T-helper 2 cell treated with Interferon-gamma antibody and Interleukin-4, amounts not matched to agents 5 μg/mL and 100 μg/mL, for 36 hours (primary cell): ENCODE data around the gene KMT5C.

Experiments
- DNase-seq: peaks from one replicate; pipeline ENCODE4 v3.0.0; 2021; ENCODE audit warnings: low spot score
- H3K27ac Mint-ChIP-seq: one replicate; pipeline ENCODE4 v1.8.0; 2021; ENCODE audit warnings: mild to moderate bottlenecking, mixed read lengths
- H3K27me3 Mint-ChIP-seq: one replicate; pipeline ENCODE4 v1.8.0; 2021; ENCODE audit warnings: low read depth, mixed read lengths
- H3K36me3 Mint-ChIP-seq: one replicate; pipeline ENCODE4 v1.8.0; 2021; ENCODE audit warnings: low read depth, mixed read lengths
- H3K4me1 Mint-ChIP-seq: one replicate; pipeline ENCODE4 v1.8.0; 2021; ENCODE audit warnings: low read depth, mixed read lengths
- H3K4me3 Mint-ChIP-seq: one replicate; pipeline ENCODE4 v1.8.0; 2022; ENCODE audit warnings: mild to moderate bottlenecking, moderate library complexity, mixed read lengths
- H3K9me3 Mint-ChIP-seq: one replicate; pipeline ENCODE4 v1.8.0; 2021; ENCODE audit warnings: mixed read lengths

Gene KMT5C

DNA sequence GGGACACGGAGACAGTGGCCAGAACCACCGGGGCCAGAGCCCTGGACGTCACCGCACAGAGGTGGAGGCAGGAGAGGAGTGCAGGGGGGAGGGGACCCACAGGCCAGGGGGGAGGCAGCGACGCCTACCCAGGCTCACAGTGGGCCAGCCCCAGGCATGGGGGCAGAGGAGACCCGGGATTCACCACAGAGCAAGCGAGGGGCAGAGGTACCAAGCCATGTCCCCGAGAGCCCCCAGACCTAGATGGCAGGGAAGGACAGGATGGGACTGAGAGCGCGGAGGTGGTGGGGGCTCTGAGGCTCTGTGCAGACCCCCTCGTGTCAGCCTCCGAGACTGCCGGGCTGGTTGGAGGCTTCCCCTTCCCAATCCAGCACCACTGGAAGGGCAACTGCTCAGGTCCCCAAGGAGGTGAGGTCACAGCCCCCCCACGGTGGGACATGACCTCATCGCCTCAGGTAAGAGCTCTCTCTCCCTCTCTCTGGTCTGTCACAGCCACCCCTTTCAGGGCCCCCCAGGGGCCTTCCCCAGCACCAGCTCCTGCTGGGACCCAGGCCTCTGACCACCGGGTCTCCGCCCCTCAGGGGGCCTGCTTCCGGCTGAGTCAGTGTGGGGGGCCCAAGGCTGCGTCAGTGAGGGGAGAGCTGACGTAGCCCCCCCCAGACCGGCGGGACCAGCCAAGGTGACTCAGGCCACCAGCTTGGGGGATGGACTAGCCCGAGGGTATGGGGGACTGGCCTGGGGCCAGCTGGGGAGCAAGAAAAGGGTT, 32.8 kb downstream of the KMT5C start:
- no peak for DNase-seq
- peaks cover 44% of the 10 kb centered on the region for H3K27me3 Mint-ChIP-seq
- no peaks in the 10 kb centered on the region for H3K4me1 Mint-ChIP-seq
- no peaks in the 10 kb centered on the region for H3K36me3 Mint-ChIP-seq
- no peak overlapping the region for H3K27ac Mint-ChIP-seq
- H3K9me3 Mint-ChIP-seq: no peaks in the 10 kb centered on the region
- no peak overlapping the region for H3K4me3 Mint-ChIP-seq

DNA sequence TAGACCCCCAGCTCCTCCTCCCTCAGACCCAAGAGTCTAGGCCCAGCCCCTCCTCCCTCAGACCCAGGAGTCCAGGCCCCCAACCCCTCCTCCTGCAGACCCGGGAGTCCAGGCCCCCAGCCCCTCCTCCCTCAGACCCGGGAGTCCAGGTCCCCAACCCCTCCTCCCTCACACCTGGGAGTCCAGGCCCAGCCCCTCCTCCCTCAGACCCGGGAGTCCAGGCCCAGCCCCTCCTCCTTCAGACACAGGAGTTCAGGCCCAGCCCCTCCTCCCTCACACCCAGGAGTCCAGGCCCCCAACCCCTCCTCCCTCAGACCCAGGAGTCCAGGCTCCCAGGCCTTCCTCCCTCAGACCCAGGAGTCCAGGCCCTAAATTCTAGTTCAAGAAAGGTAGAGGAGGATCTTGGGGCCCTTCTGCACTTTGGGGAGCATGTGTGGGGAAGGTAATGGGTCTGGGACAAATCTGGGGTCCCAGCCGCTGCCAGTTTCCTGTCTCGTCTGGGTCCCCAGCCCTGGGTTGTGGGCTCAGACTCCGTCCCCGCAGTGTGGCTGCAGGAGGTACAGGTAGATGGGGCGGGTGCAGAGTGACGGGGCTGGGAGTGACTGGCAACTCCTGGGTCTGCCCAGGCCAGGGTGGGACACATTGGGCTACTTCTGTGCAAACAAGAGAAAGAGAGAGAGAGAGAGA, 33.8 kb downstream of the KMT5C start:
- Mint-ChIP-seq H3K9me3 (no peaks in the 10 kb centered on the region), H3K4me3 (no peak overlapping the region), H3K27me3 (peaks cover 36% of the 10 kb centered on the region), H3K36me3 (no peaks in the 10 kb centered on the region), H3K27ac (no peak overlapping the region), H3K4me1 (no peaks in the 10 kb centered on the region)
- no peak for DNase-seq

DNA sequence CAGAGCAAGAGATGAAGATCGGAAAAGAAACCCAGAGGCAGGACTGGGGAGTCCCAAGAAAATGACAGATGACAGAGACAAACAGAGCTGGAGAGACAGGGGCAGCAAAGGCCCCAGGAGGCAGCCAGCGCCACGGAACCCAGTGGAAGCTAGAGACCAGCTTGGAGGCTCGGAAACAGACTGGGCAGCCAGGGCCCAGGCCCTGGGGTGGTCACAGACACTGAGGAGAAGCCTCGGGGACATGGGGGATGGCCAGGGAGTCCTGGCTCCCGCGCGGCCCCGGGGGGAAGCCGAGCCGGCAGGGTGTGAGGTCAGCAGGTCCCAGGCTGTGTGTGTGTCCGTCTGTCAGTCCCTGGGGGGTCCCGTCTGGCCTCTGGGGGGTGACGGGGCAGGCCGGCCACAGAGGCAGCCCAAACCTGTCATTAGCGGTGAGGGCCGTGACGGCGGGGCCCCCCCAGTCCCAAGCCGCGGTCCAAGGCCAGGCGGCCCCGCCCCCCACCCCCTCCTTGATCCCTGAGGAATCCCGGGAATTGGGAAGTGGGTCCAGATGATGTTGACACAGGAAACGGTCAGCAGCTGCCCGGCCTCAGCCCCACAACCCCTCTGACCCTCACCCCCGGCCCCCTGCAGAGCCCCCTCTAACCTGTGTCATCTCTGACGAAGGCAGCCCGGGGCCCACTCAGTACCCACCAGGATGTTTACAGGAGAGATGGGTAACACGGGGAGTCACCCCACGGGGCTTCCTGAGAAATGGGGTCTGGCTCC, 34.5 kb downstream of the KMT5C start:
- H3K27ac Mint-ChIP-seq: no peak overlapping the region
- H3K4me3 Mint-ChIP-seq: no peak overlapping the region
- no peaks in the 10 kb centered on the region for H3K36me3 Mint-ChIP-seq
- H3K27me3 Mint-ChIP-seq: peaks cover 31% of the 10 kb centered on the region
- no peaks in the 10 kb centered on the region for H3K9me3 Mint-ChIP-seq
- DNase-seq: no peak
- no peaks in the 10 kb centered on the region for H3K4me1 Mint-ChIP-seq

DNA sequence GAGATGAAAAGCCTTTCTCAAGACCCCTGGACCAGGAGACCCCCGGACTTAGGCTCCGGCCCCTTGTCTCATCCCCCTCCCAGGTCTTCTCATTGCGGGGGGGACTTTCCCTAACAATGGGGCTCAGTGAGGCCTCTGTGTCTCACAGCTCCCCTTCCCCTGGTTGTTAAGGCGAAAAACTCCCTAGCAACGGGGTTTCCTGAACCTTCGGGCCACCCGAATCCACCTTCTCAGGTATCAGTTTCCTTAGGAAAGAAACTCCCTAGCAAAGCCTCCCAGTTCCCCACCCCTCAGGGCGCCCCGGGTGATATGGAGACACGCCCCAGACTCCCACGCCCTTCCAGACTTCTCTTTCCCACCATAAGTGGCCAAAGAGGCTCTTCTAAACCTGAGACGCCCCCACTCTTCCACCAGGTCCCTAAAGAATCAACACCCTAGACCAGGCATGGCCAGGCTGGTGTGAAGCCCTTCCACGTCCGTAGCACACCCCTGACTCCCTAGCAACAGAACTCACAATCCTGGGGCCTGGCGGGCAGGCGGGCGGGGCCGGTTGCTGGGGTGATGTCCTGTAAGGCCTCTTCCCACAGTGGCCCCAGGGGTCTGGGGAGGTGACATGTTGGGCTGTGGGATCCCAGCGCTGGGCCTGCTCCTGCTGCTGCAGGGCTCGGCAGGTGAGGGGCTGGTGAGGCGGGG, 36.7 kb downstream of the KMT5C start, which contains the start of gene TMEM190:
TMEM190 (plus strand) TSS at position 586 of the 693 bp plus-strand sequence; CDS start at position 614, 28 bp downstream.
- peaks cover 15% of the 10 kb centered on the region for H3K27me3 Mint-ChIP-seq
- H3K36me3 Mint-ChIP-seq: peaks cover under 1% of the 10 kb centered on the region
- H3K9me3 Mint-ChIP-seq: no peaks in the 10 kb centered on the region
- DNase-seq: no peak
- H3K4me3 Mint-ChIP-seq: no peak within 1 kb of the TSS
- H3K27ac Mint-ChIP-seq: no peak within 1 kb of the TSS
- no peaks in the 10 kb centered on the region for H3K4me1 Mint-ChIP-seq

DNA sequence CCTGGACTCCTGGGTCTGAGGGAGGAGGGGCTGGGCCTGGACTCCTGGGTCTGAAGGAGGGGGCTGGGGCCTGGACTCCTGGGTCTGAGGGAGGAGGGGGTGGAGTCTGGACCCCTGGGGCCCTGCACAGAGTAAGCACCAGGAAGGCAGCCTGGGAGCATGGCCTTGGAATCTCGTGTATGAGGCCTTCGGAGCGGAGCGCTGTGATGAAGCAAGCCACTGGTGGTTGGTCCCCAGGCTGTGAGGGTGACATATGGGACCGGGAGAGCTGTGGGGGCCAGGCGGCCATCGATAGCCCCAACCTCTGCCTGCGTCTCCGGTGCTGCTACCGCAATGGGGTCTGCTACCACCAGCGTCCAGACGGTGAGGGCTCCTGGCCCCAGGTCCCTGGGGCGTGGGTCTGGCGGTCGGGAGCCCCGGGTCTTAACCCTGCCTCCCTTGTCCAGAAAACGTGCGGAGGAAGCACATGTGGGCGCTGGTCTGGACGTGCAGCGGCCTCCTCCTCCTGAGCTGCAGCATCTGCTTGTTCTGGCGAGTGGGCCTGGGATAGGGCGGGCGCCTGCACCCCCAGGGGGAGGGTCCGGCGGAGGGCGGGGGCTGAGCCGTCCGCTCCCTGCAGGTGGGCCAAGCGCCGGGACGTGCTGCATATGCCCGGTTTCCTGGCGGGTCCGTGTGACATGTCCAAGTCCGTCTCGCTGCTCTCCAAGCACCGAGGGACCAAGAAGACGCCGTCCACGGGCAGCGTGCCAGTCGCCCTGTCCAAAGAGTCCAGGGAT, 37.9 kb downstream of the KMT5C start:
- Mint-ChIP-seq H3K27ac (no peak overlapping the region), H3K9me3 (no peaks in the 10 kb centered on the region), H3K4me1 (peaks cover 9% of the 10 kb centered on the region), H3K27me3 (peaks cover 7% of the 10 kb centered on the region), H3K4me3 (no peak overlapping the region), H3K36me3 (peaks cover 11% of the 10 kb centered on the region)
- no peak for DNase-seq

DNA sequence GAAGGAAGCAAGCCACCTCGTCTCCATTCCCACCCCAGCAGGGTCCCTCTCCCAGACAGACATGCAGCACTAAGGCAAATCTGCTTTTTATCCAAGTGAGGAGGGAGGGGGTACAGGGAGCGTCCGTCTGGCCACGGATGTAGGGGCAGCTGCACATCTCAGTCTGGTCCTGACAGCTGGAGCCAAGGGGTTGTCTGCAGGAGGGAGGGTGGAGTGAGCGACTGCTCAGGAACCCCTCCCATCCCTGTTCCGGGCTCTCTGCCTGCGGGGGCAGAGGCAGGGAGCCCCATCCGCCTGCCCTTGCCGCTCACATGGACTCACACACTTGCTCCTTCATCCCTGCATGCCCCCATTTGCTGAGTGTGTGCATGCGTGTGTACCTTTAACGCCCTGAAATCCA, 39.5 kb downstream of the KMT5C start:
- no peak for DNase-seq
- no peak overlapping the region for H3K27ac Mint-ChIP-seq
- peaks cover 14% of the 10 kb centered on the region for H3K4me1 Mint-ChIP-seq
- no peaks in the 10 kb centered on the region for H3K27me3 Mint-ChIP-seq
- H3K9me3 Mint-ChIP-seq: no peaks in the 10 kb centered on the region
- H3K36me3 Mint-ChIP-seq: peaks cover 11% of the 10 kb centered on the region
- H3K4me3 Mint-ChIP-seq: no peak overlapping the region

DNA sequence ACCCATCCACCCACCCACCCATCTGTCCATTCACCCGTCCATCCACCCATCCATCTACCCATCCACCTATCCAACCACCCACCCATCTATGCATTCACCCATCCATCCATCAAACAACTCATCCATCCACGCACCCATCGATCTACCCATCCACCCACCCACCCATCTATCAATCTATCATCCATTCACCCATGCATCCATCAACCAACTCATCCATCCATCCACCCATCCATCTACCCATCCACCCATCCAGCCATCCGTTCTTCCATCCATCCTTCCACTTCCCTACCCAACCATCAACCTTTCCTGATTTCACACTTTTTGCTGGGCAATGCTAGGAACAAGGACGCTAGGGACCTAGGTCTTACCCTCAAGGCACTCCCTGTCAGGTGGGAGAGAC, 42.3 kb downstream of the KMT5C start:
- Mint-ChIP-seq H3K9me3 (no peaks in the 10 kb centered on the region), H3K27me3 (no peaks in the 10 kb centered on the region), H3K4me3 (peak overlapping the region; percentile 90), H3K27ac (peak overlapping the region; percentile 69), H3K36me3 (peaks cover 27% of the 10 kb centered on the region), H3K4me1 (peaks cover 27% of the 10 kb centered on the region)
- DNase-seq: no peak

DNA sequence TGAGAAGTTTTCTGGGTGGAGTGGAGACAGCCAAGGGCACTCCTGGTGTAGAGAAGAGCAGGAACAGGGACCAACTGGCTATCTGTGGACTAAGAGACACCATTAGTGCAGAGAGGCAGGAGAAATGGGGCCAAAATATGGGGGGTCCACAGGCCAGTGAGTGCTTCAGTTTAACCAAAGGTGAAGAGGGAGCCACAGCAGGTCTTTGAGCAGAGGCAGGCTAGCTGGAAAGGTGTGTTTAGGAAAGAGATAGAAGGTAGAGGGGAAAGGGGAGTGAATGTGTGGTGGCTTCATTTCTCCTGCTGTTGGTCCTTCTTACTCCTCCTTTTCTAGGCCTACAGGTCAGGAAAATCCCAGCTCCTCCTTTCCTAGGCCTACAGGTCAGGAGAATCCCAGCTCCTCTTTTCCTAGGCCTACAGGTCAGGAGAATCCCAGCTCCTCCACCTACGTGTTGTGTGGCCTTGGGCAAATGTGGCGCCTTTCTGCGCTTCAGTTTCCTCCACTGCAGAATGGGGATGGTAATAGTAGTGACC, 42.9 kb downstream of the KMT5C start:
- H3K4me3 Mint-ChIP-seq: peak overlapping the region; percentile 90
- peaks cover 32% of the 10 kb centered on the region for H3K4me1 Mint-ChIP-seq
- H3K9me3 Mint-ChIP-seq: no peaks in the 10 kb centered on the region
- H3K27me3 Mint-ChIP-seq: no peaks in the 10 kb centered on the region
- DNase-seq: no peak
- H3K36me3 Mint-ChIP-seq: peaks cover 33% of the 10 kb centered on the region
- H3K27ac Mint-ChIP-seq: peak overlapping the region; percentile 92

DNA sequence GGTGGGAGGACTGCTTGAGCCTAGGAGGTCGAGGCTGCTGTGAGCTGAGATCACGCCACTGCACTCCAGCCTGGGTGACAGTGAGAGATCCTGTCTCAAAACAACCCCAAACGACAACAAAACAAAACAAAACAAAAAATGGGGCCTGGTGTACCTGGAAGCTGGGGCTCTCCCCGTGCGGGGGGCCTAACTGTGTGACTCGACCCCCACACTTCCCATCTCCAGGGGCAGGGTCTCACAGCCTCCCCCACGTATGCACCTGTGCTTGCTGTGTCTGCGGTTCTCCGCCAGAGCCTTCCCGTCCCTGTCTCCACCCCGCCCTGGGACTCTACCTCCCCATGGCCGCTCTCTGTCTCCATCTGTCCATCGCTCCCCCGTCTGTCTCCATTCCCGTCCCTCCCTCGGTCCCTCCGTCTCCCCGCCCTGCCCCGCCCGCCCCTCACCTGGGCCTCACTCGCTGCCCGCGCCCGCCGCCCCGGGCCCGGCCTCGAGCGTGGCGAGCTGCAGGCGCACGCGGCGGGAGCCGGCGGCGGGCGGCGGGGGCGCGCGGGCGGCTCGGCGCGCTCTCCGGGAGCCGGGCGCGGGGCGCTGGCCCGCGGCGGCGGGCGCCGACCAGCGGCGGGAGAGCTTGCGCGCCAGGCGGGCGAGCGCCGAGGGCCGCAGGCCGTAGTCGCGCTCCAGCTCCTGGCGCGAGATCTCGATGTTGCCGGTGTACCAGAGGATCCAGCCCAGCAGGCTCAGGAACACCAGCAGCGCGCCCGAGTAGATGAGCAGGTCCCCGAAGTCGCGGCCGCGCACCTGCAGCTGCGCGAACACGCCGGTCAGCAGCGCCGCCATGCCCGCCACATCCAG, 43.8 kb downstream of the KMT5C start:
- Mint-ChIP-seq H3K4me1 (peaks cover 33% of the 10 kb centered on the region), H3K36me3 (peaks cover 41% of the 10 kb centered on the region), H3K4me3 (peak overlapping the region; percentile 90), H3K9me3 (no peaks in the 10 kb centered on the region), H3K27ac (peak overlapping the region; percentile 92), H3K27me3 (no peaks in the 10 kb centered on the region)
- peak; percentile 47 for DNase-seq

DNA sequence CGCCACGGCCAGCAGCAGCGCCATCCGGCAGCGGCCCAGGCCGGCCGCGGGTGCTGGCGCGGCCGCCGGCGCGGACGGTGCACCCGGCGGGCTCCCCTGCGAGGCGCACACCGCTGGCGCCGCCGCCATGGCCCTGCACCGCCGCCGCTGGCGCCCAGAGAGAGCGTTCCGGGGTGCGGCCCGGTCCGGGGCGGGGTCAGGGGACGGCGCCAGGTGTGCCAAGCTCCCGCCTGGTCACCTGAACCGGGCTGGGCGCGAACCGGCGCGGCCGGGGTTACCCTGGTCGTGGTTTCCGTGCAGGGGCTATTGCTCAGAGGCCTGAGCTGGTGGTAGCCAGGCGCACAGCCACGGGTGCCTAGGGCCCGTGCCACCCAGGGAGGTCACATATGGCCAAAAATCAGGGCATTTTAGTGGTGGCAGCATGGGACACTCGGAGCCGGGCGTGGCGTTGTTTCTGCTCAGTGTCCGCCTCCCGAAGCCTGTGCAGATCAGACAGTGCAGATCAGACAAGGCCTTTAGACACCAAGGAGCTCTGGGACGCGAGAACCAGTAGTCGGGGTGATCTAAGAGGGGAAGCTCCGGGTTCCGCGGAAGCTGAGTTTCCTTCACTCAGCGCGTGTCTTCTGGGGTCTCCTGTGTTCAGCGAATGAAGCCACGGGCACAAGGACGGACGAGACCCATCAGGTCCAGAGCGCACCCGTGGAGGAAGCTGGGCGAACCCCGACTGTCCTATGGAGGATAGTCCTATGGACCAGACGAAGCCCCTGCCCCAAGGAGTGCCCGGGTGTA, 44.6 kb downstream of the KMT5C start, which contains the start of gene TMEM238:
TMEM238 (minus strand) TSS at position 162 of the 789 bp plus-strand sequence; CDS start at position 129, 33 bp downstream.
- peaks cover 33% of the 10 kb centered on the region for H3K4me1 Mint-ChIP-seq
- H3K4me3 Mint-ChIP-seq: peak within 1 kb of the TSS; percentile 99
- H3K27me3 Mint-ChIP-seq: no peaks in the 10 kb centered on the region
- H3K9me3 Mint-ChIP-seq: no peaks in the 10 kb centered on the region
- H3K27ac Mint-ChIP-seq: peak within 1 kb of the TSS; percentile 98
- peak; percentile 49 for DNase-seq
- H3K36me3 Mint-ChIP-seq: peaks cover 47% of the 10 kb centered on the region

DNA sequence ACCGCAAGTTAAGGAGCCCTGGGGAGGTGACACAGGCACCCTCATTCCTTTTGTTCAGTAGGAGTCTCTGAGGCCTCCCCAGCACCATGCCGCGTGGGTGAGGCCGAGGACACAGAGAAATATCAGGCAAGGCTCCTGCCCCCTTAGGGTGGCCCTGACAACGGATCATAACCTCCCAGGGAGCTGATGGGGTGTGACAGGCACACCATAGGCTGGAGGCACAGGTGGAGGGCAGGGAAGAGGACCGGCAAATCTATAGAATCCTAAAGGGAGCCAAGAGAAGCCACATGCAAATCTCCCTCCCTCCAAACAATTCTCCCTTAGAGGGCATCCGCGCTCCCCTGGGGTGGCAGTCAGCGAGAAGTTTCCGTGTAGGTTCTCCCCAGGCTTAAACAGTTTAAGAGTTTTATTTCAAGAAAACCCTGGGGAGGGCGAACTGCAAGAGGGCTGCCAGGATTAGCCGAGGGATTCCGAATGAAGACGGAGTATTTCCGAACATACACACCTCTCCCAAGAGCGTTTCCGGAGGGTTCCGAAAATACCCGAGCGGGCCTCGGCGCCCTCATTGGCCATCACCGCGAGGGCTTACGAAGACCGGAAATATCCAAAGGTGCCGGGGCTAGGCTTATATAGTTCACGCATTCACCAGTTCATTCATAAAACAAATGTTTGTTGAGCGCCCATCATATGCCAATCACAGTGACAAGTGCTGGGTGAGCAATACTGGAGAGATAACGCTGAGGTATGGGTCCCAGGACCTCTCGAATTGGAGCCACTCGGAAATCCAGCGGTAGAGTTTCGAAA, 45.4 kb downstream of the KMT5C start:
- H3K36me3 Mint-ChIP-seq: peaks cover 54% of the 10 kb centered on the region
- peaks cover 37% of the 10 kb centered on the region for H3K4me1 Mint-ChIP-seq
- peak; percentile 94 for DNase-seq

More for the DNA sequence above, 45.4 kb downstream of the KMT5C start:
- no peaks in the 10 kb centered on the region for H3K9me3 Mint-ChIP-seq
- H3K4me3 Mint-ChIP-seq: peak overlapping the region; percentile 99
- H3K27ac Mint-ChIP-seq: peak overlapping the region; percentile 98
- no peaks in the 10 kb centered on the region for H3K27me3 Mint-ChIP-seq
